HepG2 (cell line): ENCODE results near the gene PSMA7. TPM values are rescaled to one million over a fixed set of nuclear protein-coding genes. Genes with fewer than 3 reads are reported as not detected.

ENCODE experiments used
- CTCF ChIP-seq: sonication (generic); formaldehyde crosslinking; IDR thresholded peaks from 2 replicates; pipeline ENCODE4 v1.5.0; 2020; ENCODE audit warnings: mild to moderate bottlenecking, missing genetic modification reagents, moderate library complexity
- FOXC1 ChIP-seq: sonication (generic); formaldehyde crosslinking; IDR thresholded peaks from 2 replicates; pipeline ENCODE4 v1.8.0; 2022; ENCODE audit warnings: mild to moderate bottlenecking, missing genetic modification reagents, borderline replicate concordance
- HOXA5 ChIP-seq: sonication (generic); formaldehyde crosslinking; IDR thresholded peaks from 2 replicates; pipeline ENCODE4 v1.4.0; 2020; ENCODE audit warnings: missing genetic modification reagents
- KMT2A ChIP-seq: sonication (generic); formaldehyde crosslinking; IDR thresholded peaks from 2 replicates; pipeline ENCODE4 v1.4.0; 2020; ENCODE audit warnings: missing genetic modification reagents
- MAF1 ChIP-seq: sonication (generic); formaldehyde crosslinking; IDR thresholded peaks from 2 replicates; pipeline ENCODE4 v1.5.0; 2020; ENCODE audit warnings: missing genetic modification reagents, borderline replicate concordance
- NFE2L2 ChIP-seq: fragments of 150-350 bp; IDR thresholded peaks from 2 replicates; pipeline ENCODE4 v1.6.1; 2014; ENCODE audit warnings: low read length
- NONO ChIP-seq, 2 experiments: fragments of 450-650 bp in 1 of 2; sonication (generic) in 1 of 2; formaldehyde crosslinking in 1 of 2; IDR thresholded peaks in 1 of 2; conservative IDR thresholded peaks in 1 of 2; 2 replicates each; pipeline versions ENCODE4 v1.6.1 to v1.8.0; 2017 to 2022; ENCODE audit warnings: mild to moderate bottlenecking in 1 of 2, missing genetic modification reagents in 1 of 2, moderate library complexity in 1 of 2
- NR0B2 ChIP-seq: sonication (generic); formaldehyde crosslinking; IDR thresholded peaks from 2 replicates; pipeline ENCODE4 v1.4.0; 2020; ENCODE audit warnings: mild to moderate bottlenecking, missing genetic modification reagents
- PRDM10 ChIP-seq: sonication (generic); formaldehyde crosslinking; IDR thresholded peaks from 2 replicates; pipeline ENCODE4 v1.4.0; 2020; ENCODE audit warnings: low read depth, missing genetic modification reagents
- TIGD3 ChIP-seq: sonication (generic); formaldehyde crosslinking; IDR thresholded peaks from 2 replicates; pipeline ENCODE4 v1.5.1; 2020; ENCODE audit warnings: mild to moderate bottlenecking, missing genetic modification reagents, borderline replicate concordance
- ZNF362 ChIP-seq: sonication (generic); formaldehyde crosslinking; IDR thresholded peaks from 2 replicates; pipeline ENCODE4 v1.4.0; 2020; ENCODE audit warnings: missing genetic modification reagents, mild to moderate bottlenecking, borderline replicate concordance
- ZSCAN9 ChIP-seq: IDR thresholded peaks from 2 replicates; pipeline ENCODE4 v1.6.1; 2016; ENCODE audit warnings: borderline replicate concordance
- ZUFSP ChIP-seq: sonication (generic); formaldehyde crosslinking; IDR thresholded peaks from 2 replicates; pipeline ENCODE4 v1.9.0; 2021; ENCODE audit warnings: missing genetic modification reagents, mild to moderate bottlenecking, borderline replicate concordance
- polyA plus RNA-seq, 8 experiments: library from polyadenylated mRNA; depleted of rRNA in 3 of 8; stranded (reverse) in 7 of 8; unstranded in 1 of 8; fragments of >200 nt; fragmentation: Illumina TruSeq in 4 of 8; extraction: Trizol in 4 of 8; gene quantifications; 2 replicates each; pipeline versions ENCODE4 v1.2.1 to v1.2.3, GENCODE V29; 2011 to 2016; ENCODE audit warnings: low read depth in 4 of 8, missing spikeins in 1 of 8, mixed read lengths in 1 of 8; ENCODE audit not compliant: insufficient read depth in 1 of 8
- total RNA-seq, 5 experiments: library from RNA; depleted of rRNA; stranded (reverse); fragments of >200 nt; fragmentation: Illumina TruSeq; extraction: Trizol; gene quantifications; 2 replicates each; pipeline ENCODE4 v1.2.3, GENCODE V29; 2016; ENCODE audit warnings: low read depth in 1 of 5

Gene PSMA7
- total and polyA plus RNA-seq, 2 of the 13 experiments (the other 11 are each of a cell fraction or from before 2014, with no cell fraction given): 531 to 631 TPM

- TF ChIP-seq CTCF (CRISPR knock-in tag) (peak; percentile 88), ZNF362 (CRISPR knock-in tag) (peak; percentile 78; the same call in 1 of the 2 replicates), TIGD3 (CRISPR knock-in tag) (no peak), HOXA5 (CRISPR knock-in tag) (0 out of 2 replicates have a peak, but pooled peaks have one; percentile 38), PRDM10 (peak; percentile 59; the same call in 1 of the 2 replicates), KMT2A (CRISPR knock-in tag) (peak; percentile 37; the same call in 1 of the 2 replicates), MAF1 (CRISPR knock-in tag) (0 out of 2 replicates have a peak, but pooled peaks have one; percentile 39), NONO (IDR thresholded peaks at IDR 0.05) (no peak), NONO (CRISPR knock-in tag; conservative IDR thresholded peaks at IDR 0.05) (no peak), NR0B2 (CRISPR knock-in tag) (no peak), ZSCAN9 (CRISPR knock-in tag) (peak; percentile 37; the same call in 1 of the 2 replicates), FOXC1 (CRISPR knock-in tag) (no peak), NFE2L2 (no peak), ZUFSP (CRISPR knock-in tag) (no peak)
These were observed 6.7 kb downstream of the PSMA7 start (continued) for GRCh38 chr20:62136283-62137091.
